ENCODE measurements around the gene DNAH2.

DNAH2 gene

GRCh38 chr17:7687072-7687907, 30.3 kb upstream of the DNAH2 start, which contains the start of gene TP53:
Gene TP53 (minus strand): TSS chr17:7687490. CDS start chr17:7676594, 10,896 bp downstream.
- H3K4me3 ChIP-seq (ENCODE audit: insufficient read depth, low read depth, low read length, poor library complexity, severe bottlenecking), result peak within 1 kb of the TSS; percentile 97
- peaks cover 29% of the 10 kb centered on the region for H3K4me1 ChIP-seq (ENCODE audit: control insufficient read depth, insufficient read depth, low read length, poor library complexity, severe bottlenecking)
- no peaks in the 10 kb centered on the region for H3K36me3 ChIP-seq (ENCODE audit: control insufficient read depth, insufficient read depth, low read length)
- DNase-seq, result peak; percentile 75 to 87 (median 84)
- H3K27ac ChIP-seq (ENCODE audit: insufficient read depth, low read length, poor library complexity, severe bottlenecking), result peak within 1 kb of the TSS; percentile 98
- no peaks in the 10 kb centered on the region for H3K9me3 ChIP-seq (ENCODE audit: control insufficient read depth, low read length)
- no peaks in the 10 kb centered on the region for H3K27me3 ChIP-seq (replicated peaks; ENCODE audit: control insufficient read depth, insufficient read depth, low read length, poor library complexity, severe bottlenecking)

GRCh38 chr17:7687908-7688807, 29.4 kb upstream of the DNAH2 start, which contains the start of gene WRAP53:
Gene WRAP53 (plus strand): TSS chr17:7688477. CDS start chr17:7688649, 172 bp downstream.
- Histone ChIP-seq H3K27ac (ENCODE audit: insufficient read depth, low read length, poor library complexity, severe bottlenecking) (peak within 1 kb of the TSS; percentile 98), H3K27me3 (replicated peaks; ENCODE audit: control insufficient read depth, insufficient read depth, low read length, poor library complexity, severe bottlenecking) (no peaks in the 10 kb centered on the region), H3K36me3 (ENCODE audit: control insufficient read depth, insufficient read depth, low read length) (no peaks in the 10 kb centered on the region), H3K9me3 (ENCODE audit: control insufficient read depth, low read length) (no peaks in the 10 kb centered on the region), H3K4me1 (ENCODE audit: control insufficient read depth, insufficient read depth, low read length, poor library complexity, severe bottlenecking) (peaks cover 29% of the 10 kb centered on the region), H3K4me3 (ENCODE audit: insufficient read depth, low read depth, low read length, poor library complexity, severe bottlenecking) (peak within 1 kb of the TSS; percentile 97)
- peak; percentile 87 to 92 (median 92) for DNase-seq

- no peaks in the 10 kb centered on the region for H3K36me3 ChIP-seq (ENCODE audit: control insufficient read depth, insufficient read depth, low read length)
- peaks cover 27% of the 10 kb centered on the region for H3K4me1 ChIP-seq (ENCODE audit: control insufficient read depth, insufficient read depth, low read length, poor library complexity, severe bottlenecking)
- peak overlapping the region; percentile 67 for H3K27ac ChIP-seq (ENCODE audit: insufficient read depth, low read length, poor library complexity, severe bottlenecking)
- no peaks in the 10 kb centered on the region for H3K27me3 ChIP-seq (replicated peaks; ENCODE audit: control insufficient read depth, insufficient read depth, low read length, poor library complexity, severe bottlenecking)
- no peak for DNase-seq
- no peaks in the 10 kb centered on the region for H3K9me3 ChIP-seq (ENCODE audit: control insufficient read depth, low read length)
- peak overlapping the region; percentile 97 for H3K4me3 ChIP-seq (ENCODE audit: insufficient read depth, low read depth, low read length, poor library complexity, severe bottlenecking)
Observed at GRCh38 chr17:7688808-7689316, 28.7 kb upstream of the DNAH2 start.

GRCh38 chr17:7695586-7695985, 22.0 kb upstream of the DNAH2 start:
- Histone ChIP-seq H3K9me3 (ENCODE audit: control insufficient read depth, low read length) (no peaks in the 10 kb centered on the region), H3K27ac (ENCODE audit: insufficient read depth, low read length, poor library complexity, severe bottlenecking) (no peak overlapping the region), H3K4me3 (ENCODE audit: insufficient read depth, low read depth, low read length, poor library complexity, severe bottlenecking) (no peak overlapping the region), H3K36me3 (ENCODE audit: control insufficient read depth, insufficient read depth, low read length) (peaks cover 7% of the 10 kb centered on the region), H3K27me3 (replicated peaks; ENCODE audit: control insufficient read depth, insufficient read depth, low read length, poor library complexity, severe bottlenecking) (no peaks in the 10 kb centered on the region), H3K4me1 (ENCODE audit: control insufficient read depth, insufficient read depth, low read length, poor library complexity, severe bottlenecking) (no peaks in the 10 kb centered on the region)
- no peak for DNase-seq

- DNase-seq, result no peak
- Histone ChIP-seq H3K27me3 (replicated peaks; ENCODE audit: control insufficient read depth, insufficient read depth, low read length, poor library complexity, severe bottlenecking) (no peaks in the 10 kb centered on the region), H3K4me3 (ENCODE audit: insufficient read depth, low read depth, low read length, poor library complexity, severe bottlenecking) (no peak overlapping the region), H3K9me3 (ENCODE audit: control insufficient read depth, low read length) (no peaks in the 10 kb centered on the region), H3K4me1 (ENCODE audit: control insufficient read depth, insufficient read depth, low read length, poor library complexity, severe bottlenecking) (no peaks in the 10 kb centered on the region), H3K36me3 (ENCODE audit: control insufficient read depth, insufficient read depth, low read length) (peaks cover 19% of the 10 kb centered on the region), H3K27ac (ENCODE audit: insufficient read depth, low read length, poor library complexity, severe bottlenecking) (no peak overlapping the region)
Observed at GRCh38 chr17:7697828-7698588, 19.5 kb upstream of the DNAH2 start.

GRCh38 chr17:7700510-7700909, 17.0 kb upstream of the DNAH2 start:
- H3K4me3 ChIP-seq (ENCODE audit: insufficient read depth, low read depth, low read length, poor library complexity, severe bottlenecking), result no peak overlapping the region
- peaks cover 12% of the 10 kb centered on the region for H3K27me3 ChIP-seq (replicated peaks; ENCODE audit: control insufficient read depth, insufficient read depth, low read length, poor library complexity, severe bottlenecking)
- peaks cover 9% of the 10 kb centered on the region for H3K4me1 ChIP-seq (ENCODE audit: control insufficient read depth, insufficient read depth, low read length, poor library complexity, severe bottlenecking)
- H3K9me3 ChIP-seq (ENCODE audit: control insufficient read depth, low read length), result no peaks in the 10 kb centered on the region
- peaks cover 15% of the 10 kb centered on the region for H3K36me3 ChIP-seq (ENCODE audit: control insufficient read depth, insufficient read depth, low read length)
- DNase-seq, result no peak
- H3K27ac ChIP-seq (ENCODE audit: insufficient read depth, low read length, poor library complexity, severe bottlenecking), result no peak overlapping the region

- Histone ChIP-seq H3K4me3 (ENCODE audit: insufficient read depth, low read depth, low read length, poor library complexity, severe bottlenecking) (no peak overlapping the region), H3K36me3 (ENCODE audit: control insufficient read depth, insufficient read depth, low read length) (peaks cover 12% of the 10 kb centered on the region), H3K27me3 (replicated peaks; ENCODE audit: control insufficient read depth, insufficient read depth, low read length, poor library complexity, severe bottlenecking) (peaks cover 23% of the 10 kb centered on the region), H3K4me1 (ENCODE audit: control insufficient read depth, insufficient read depth, low read length, poor library complexity, severe bottlenecking) (peaks cover 10% of the 10 kb centered on the region), H3K9me3 (ENCODE audit: control insufficient read depth, low read length) (no peaks in the 10 kb centered on the region), H3K27ac (ENCODE audit: insufficient read depth, low read length, poor library complexity, severe bottlenecking) (no peak overlapping the region)
- no peak for DNase-seq
Observed at GRCh38 chr17:7701681-7702080, 15.9 kb upstream of the DNAH2 start.

- no peaks in the 10 kb centered on the region for H3K9me3 ChIP-seq (ENCODE audit: control insufficient read depth, low read length)
- H3K36me3 ChIP-seq (ENCODE audit: control insufficient read depth, insufficient read depth, low read length), result peaks cover 12% of the 10 kb centered on the region
- peaks cover 10% of the 10 kb centered on the region for H3K4me1 ChIP-seq (ENCODE audit: control insufficient read depth, insufficient read depth, low read length, poor library complexity, severe bottlenecking)
- DNase-seq, result no peak
- no peak overlapping the region for H3K4me3 ChIP-seq (ENCODE audit: insufficient read depth, low read depth, low read length, poor library complexity, severe bottlenecking)
- H3K27ac ChIP-seq (ENCODE audit: insufficient read depth, low read length, poor library complexity, severe bottlenecking), result no peak overlapping the region
- H3K27me3 ChIP-seq (replicated peaks; ENCODE audit: control insufficient read depth, insufficient read depth, low read length, poor library complexity, severe bottlenecking), result peaks cover 27% of the 10 kb centered on the region
Observed at GRCh38 chr17:7702776-7703175, 14.8 kb upstream of the DNAH2 start.

All from effector memory CD4-positive, alpha-beta T cell (primary cell).